SK-N-SH treated with all-trans-retinoic acid at 6 μM for 48 hours (cell line): ENCODE measurements around the gene NCDN.

ENCODE experiments used
- ATAC-seq: fragments of 200-7000 bp; cut with Tn5 transposase; 3 replicates; pipeline ENCODE4 v1.9.1; 2020; ENCODE audit warnings: mild to moderate bottlenecking, moderate library complexity
- ARNTL ChIP-seq: fragments of 450-650 bp; formaldehyde crosslinking; IDR thresholded peaks from 2 replicates; pipeline ENCODE4 v1.5.0; 2020; ENCODE audit warnings: low read depth, mild to moderate bottlenecking, moderate library complexity, borderline replicate concordance
- BACH2 ChIP-seq: fragments of 250-450 bp; sonication (Bioruptor Pico); IDR thresholded peaks from 2 replicates; pipeline ENCODE4 v1.9.0; 2021; ENCODE audit warnings: mild to moderate bottlenecking, borderline replicate concordance
- CREB5 ChIP-seq: fragments of 250-450 bp; sonication (Bioruptor Pico); IDR thresholded peaks from 2 replicates; pipeline ENCODE4 v1.5.1; 2020; ENCODE audit warnings: low read depth, mild to moderate bottlenecking, moderate library complexity
- CSDC2 ChIP-seq: fragments of 250-450 bp; sonication (Bioruptor Pico); IDR thresholded peaks from 2 replicates; pipeline ENCODE4 v1.5.0; 2020; ENCODE audit warnings: mild to moderate bottlenecking, moderate library complexity
- ESRRG ChIP-seq: fragments of 250-450 bp; sonication (Bioruptor Pico); IDR thresholded peaks from 2 replicates; pipeline ENCODE4 v1.6.1; 2021; ENCODE audit warnings: mild to moderate bottlenecking
- GLIS3 ChIP-seq: fragments of 250-450 bp; sonication (Bioruptor Pico); IDR thresholded peaks from 2 replicates; pipeline ENCODE4 v1.5.0; 2020; ENCODE audit warnings: mild to moderate bottlenecking, moderate library complexity
- ISL1 ChIP-seq: fragments of 250-450 bp; sonication (Bioruptor Pico); IDR thresholded peaks from 2 replicates; pipeline ENCODE4 v2.1.2; 2022; ENCODE audit warnings: mild to moderate bottlenecking, moderate library complexity
- OSR1 ChIP-seq: fragments of 250-450 bp; sonication (Bioruptor Pico); IDR thresholded peaks from 2 replicates; pipeline ENCODE4 v1.8.0; 2022; ENCODE audit warnings: moderate library complexity, mild to moderate bottlenecking, inconsistent platforms
- PATZ1 ChIP-seq: fragments of 250-450 bp; sonication (Bioruptor Pico); IDR thresholded peaks from 2 replicates; pipeline ENCODE4 v1.8.0; 2020; ENCODE audit warnings: mild to moderate bottlenecking, moderate library complexity, borderline replicate concordance
- POU6F1 ChIP-seq: fragments of 250-450 bp; sonication (Bioruptor Pico); IDR thresholded peaks from 2 replicates; pipeline ENCODE4 v1.8.0; 2021; ENCODE audit warnings: low read depth, mild to moderate bottlenecking, moderate library complexity, borderline replicate concordance
- PPARA ChIP-seq: fragments of 250-450 bp; sonication (Bioruptor Pico); IDR thresholded peaks from 2 replicates; pipeline ENCODE4 v1.5.0; 2020; ENCODE audit warnings: mild to moderate bottlenecking, borderline replicate concordance
- RARB ChIP-seq: fragments of 250-450 bp; sonication (Bioruptor Pico); IDR thresholded peaks from 2 replicates; pipeline ENCODE4 v1.8.0; 2021; ENCODE audit warnings: mild to moderate bottlenecking, moderate library complexity
- SNAI2 ChIP-seq: fragments of 250-450 bp; sonication (Bioruptor Pico); IDR thresholded peaks from 2 replicates; pipeline ENCODE4 v1.5.0; 2020; ENCODE audit warnings: mild to moderate bottlenecking, moderate library complexity
- TCF4 ChIP-seq: fragments of 250-450 bp; sonication (Bioruptor Pico); IDR thresholded peaks from 2 replicates; pipeline ENCODE4 v1.8.0; 2021; ENCODE audit warnings: mild to moderate bottlenecking, moderate library complexity, borderline replicate concordance
- TOX ChIP-seq: fragments of 250-450 bp; sonication (Bioruptor Pico); IDR thresholded peaks from 2 replicates; pipeline ENCODE4 v1.8.0; 2021; ENCODE audit warnings: mild to moderate bottlenecking, moderate library complexity, borderline replicate concordance
- TSHZ2 ChIP-seq: fragments of 250-450 bp; sonication (Bioruptor Pico); IDR thresholded peaks from 2 replicates; pipeline ENCODE4 v1.5.0; 2020; ENCODE audit warnings: mild to moderate bottlenecking, moderate library complexity
- ZC3H10 ChIP-seq: fragments of 250-450 bp; sonication (Bioruptor Pico); IDR thresholded peaks from 2 replicates; pipeline ENCODE4 v1.5.1; 2021; ENCODE audit warnings: mild to moderate bottlenecking, moderate library complexity
- ZFP3 ChIP-seq: fragments of 250-450 bp; sonication (Bioruptor Pico); IDR thresholded peaks from 2 replicates; pipeline ENCODE4 v1.5.0; 2020; ENCODE audit warnings: mild to moderate bottlenecking, moderate library complexity
- ZNF565 ChIP-seq: fragments of 450-650 bp; formaldehyde crosslinking; conservative IDR thresholded peaks from 2 replicates; pipeline ENCODE4 v1.5.0; 2020; ENCODE audit warnings: low read depth, mild to moderate bottlenecking, moderate library complexity
- ZNF70 ChIP-seq: fragments of 450-650 bp; formaldehyde crosslinking; IDR thresholded peaks from 2 replicates; pipeline ENCODE4 v1.5.0; 2020; ENCODE audit warnings: mild to moderate bottlenecking, moderate library complexity
- ZNF8 ChIP-seq: fragments of 450-650 bp; formaldehyde crosslinking; IDR thresholded peaks from 2 replicates; pipeline ENCODE4 v1.5.0; 2020; ENCODE audit warnings: mild to moderate bottlenecking, moderate library complexity

Gene NCDN

GRCh38 chr1:35544976-35545375, 12.6 kb upstream of the NCDN start:
- TF ChIP-seq BACH2: no peak
- TF ChIP-seq POU6F1 (CRISPR knock-in tag): no peak
- no peak for TF ChIP-seq ISL1 (CRISPR knock-in tag)
- no peak for TF ChIP-seq CREB5 (CRISPR knock-in tag)
- TF ChIP-seq CSDC2: no peak
- no peak for TF ChIP-seq TSHZ2 (CRISPR knock-in tag)
- no peak for TF ChIP-seq GLIS3 (CRISPR knock-in tag)
- no peak for TF ChIP-seq PATZ1 (CRISPR knock-in tag)
- TF ChIP-seq ZNF8: no peak
- no peak for TF ChIP-seq TCF4 (CRISPR knock-in tag)
- no peak for TF ChIP-seq RARB (CRISPR knock-in tag)
- no peak for TF ChIP-seq ESRRG (CRISPR knock-in tag)
- TF ChIP-seq OSR1 (CRISPR knock-in tag): no peak
- TF ChIP-seq ZNF70: no peak
- no peak for TF ChIP-seq ZNF565 (CRISPR knock-in tag)
- no peak for TF ChIP-seq ZC3H10 (CRISPR knock-in tag)
- TF ChIP-seq ZFP3 (CRISPR knock-in tag): no peak
- TF ChIP-seq, all 23 proteins: peak for 0
- ATAC-seq: peak; percentile 63

- TF ChIP-seq PATZ1 (CRISPR knock-in tag): no peak
- TF ChIP-seq ARNTL (CRISPR knock-in tag): no peak
- TF ChIP-seq CSDC2: no peak
- TF ChIP-seq POU6F1 (CRISPR knock-in tag): no peak
- TF ChIP-seq RARB (CRISPR knock-in tag): no peak
- no peak for TF ChIP-seq ISL1 (CRISPR knock-in tag)
- no peak for TF ChIP-seq CREB5 (CRISPR knock-in tag)
- TF ChIP-seq ESRRG (CRISPR knock-in tag): no peak
- TF ChIP-seq PPARA (CRISPR knock-in tag): no peak
- TF ChIP-seq SNAI2 (CRISPR knock-in tag): no peak
- TF ChIP-seq ZNF8: no peak
- no peak for TF ChIP-seq TCF4 (CRISPR knock-in tag)
- TF ChIP-seq BACH2: no peak
- TF ChIP-seq TOX: no peak
- no peak for TF ChIP-seq ZC3H10 (CRISPR knock-in tag)
- no peak for TF ChIP-seq GLIS3 (CRISPR knock-in tag)
- TF ChIP-seq ZNF565 (CRISPR knock-in tag): no peak
- TF ChIP-seq OSR1 (CRISPR knock-in tag): no peak
- no peak for TF ChIP-seq ZFP3 (CRISPR knock-in tag)
- no peak for ATAC-seq
Measured at GRCh38 chr1:35546614-35547013, 11.0 kb upstream of the NCDN start.
